Measurements from ENCODE around the gene AUTS2. TPM values are rescaled to one million over a fixed set of nuclear protein-coding genes. Genes with fewer than 3 reads are reported as not detected.

AUTS2 gene
- total RNA-seq, 1 experiment from 2014 or later: not detected

DNA sequence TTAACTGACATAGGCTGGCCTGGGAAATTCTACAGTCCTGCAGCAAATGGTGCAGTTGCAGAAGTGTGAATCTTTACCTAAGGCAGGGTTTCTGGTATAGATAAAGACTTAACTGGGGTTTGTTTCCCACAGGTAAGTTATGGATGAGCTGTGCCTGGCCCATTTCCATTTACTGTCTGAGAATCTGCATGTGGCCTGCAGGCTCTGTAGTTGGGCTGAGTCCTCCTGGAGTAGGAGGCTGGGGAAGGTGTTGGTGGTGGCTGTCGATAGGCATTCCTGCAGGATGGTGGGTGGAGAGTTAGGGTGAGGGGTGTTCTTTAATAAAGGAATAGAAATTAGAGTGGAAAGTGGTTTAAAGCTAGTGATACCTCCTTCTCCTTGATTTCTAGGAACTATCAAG is 193.5 kb downstream of the AUTS2 start:
- Mint-ChIP-seq H3K27me3 (ENCODE audit: unreplicated experiment) (no peaks in the 10 kb centered on the region), H3K36me3 (ENCODE audit: insufficient read depth, unreplicated experiment) (no peaks in the 10 kb centered on the region), H3K27ac (ENCODE audit: unreplicated experiment) (no peak overlapping the region), H3K4me3 (ENCODE audit: low read depth, unreplicated experiment) (no peak overlapping the region), H3K4me1 (ENCODE audit: low read depth, unreplicated experiment) (no peaks in the 10 kb centered on the region), H3K9me3 (ENCODE audit: low read depth, unreplicated experiment) (peaks cover 2% of the 10 kb centered on the region)
- no TSS peak for BruUV-seq (replicated peaks)
- TF ChIP-seq, protein P1, sequence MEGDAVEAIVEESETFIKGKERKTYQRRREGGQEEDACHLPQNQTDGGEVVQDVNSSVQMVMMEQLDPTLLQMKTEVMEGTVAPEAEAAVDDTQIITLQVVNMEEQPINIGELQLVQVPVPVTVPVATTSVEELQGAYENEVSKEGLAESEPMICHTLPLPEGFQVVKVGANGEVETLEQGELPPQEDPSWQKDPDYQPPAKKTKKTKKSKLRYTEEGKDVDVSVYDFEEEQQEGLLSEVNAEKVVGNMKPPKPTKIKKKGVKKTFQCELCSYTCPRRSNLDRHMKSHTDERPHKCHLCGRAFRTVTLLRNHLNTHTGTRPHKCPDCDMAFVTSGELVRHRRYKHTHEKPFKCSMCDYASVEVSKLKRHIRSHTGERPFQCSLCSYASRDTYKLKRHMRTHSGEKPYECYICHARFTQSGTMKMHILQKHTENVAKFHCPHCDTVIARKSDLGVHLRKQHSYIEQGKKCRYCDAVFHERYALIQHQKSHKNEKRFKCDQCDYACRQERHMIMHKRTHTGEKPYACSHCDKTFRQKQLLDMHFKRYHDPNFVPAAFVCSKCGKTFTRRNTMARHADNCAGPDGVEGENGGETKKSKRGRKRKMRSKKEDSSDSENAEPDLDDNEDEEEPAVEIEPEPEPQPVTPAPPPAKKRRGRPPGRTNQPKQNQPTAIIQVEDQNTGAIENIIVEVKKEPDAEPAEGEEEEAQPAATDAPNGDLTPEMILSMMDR (IDR thresholded peaks at IDR 0.05; ENCODE audit: unreplicated experiment): no peak
- intact Hi-C loops (cut with micrococcal nuclease; ENCODE audit: unreplicated experiment): no loop called here
- CTCF ChIA-PET: no interaction called here
- DNase-seq: no peak

DNA sequence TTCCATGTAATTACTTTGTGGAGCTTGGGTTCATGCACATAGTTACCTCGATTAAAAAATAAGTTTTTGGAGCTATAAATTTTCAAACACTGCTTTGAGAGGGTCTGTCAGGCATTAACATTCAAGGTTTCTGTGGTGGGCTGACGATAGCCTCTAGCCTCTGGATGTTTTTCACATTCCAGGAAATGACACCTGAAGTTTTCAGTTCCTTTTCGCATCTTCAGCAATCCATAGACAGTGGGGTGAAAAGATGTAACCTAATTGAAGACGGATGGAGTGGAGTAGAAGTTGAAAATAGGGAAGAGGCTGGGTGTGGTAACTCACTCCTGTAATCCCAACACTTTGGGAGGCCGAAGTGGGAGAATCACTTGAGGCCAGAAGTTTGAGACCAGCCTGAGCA is 197.7 kb downstream of the AUTS2 start:
- no TSS peak for BruUV-seq (replicated peaks)
- H3K27ac Mint-ChIP-seq (ENCODE audit: unreplicated experiment): no peak overlapping the region
- no peaks in the 10 kb centered on the region for H3K4me1 Mint-ChIP-seq (ENCODE audit: low read depth, unreplicated experiment)
- intact Hi-C loops (cut with micrococcal nuclease; ENCODE audit: unreplicated experiment): no loop called here
- H3K27me3 Mint-ChIP-seq (ENCODE audit: unreplicated experiment): no peaks in the 10 kb centered on the region
- TF ChIP-seq, protein P1 (IDR thresholded peaks at IDR 0.05; ENCODE audit: unreplicated experiment): no peak
- H3K4me3 Mint-ChIP-seq (ENCODE audit: low read depth, unreplicated experiment): no peak overlapping the region
- no peaks in the 10 kb centered on the region for H3K36me3 Mint-ChIP-seq (ENCODE audit: insufficient read depth, unreplicated experiment)
- DNase-seq: no peak
- CTCF ChIA-PET: no interaction called here
- H3K9me3 Mint-ChIP-seq (ENCODE audit: low read depth, unreplicated experiment): peaks cover 2% of the 10 kb centered on the region

DNA sequence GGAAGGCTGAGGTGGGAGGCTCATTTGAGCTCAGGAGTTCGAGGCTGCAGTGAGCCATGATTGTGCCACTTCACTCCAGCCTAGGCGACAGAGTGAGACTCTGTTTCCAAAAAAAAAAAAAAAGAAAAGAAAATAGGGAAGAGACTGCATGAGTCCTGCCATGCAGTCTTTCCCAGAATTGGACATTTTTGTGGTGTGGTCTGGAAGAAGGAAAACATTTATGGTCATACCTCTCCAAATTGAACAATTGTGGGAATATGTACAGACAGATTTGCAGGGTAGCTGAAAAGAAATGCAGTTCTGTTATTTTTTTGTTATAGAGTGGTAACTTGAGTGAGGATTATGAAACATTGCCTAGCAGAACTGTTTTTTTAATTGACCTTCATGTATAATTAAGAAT is 198.1 kb downstream of the AUTS2 start:
- no peaks in the 10 kb centered on the region for H3K36me3 Mint-ChIP-seq (ENCODE audit: insufficient read depth, unreplicated experiment)
- BruUV-seq (replicated peaks): no TSS peak
- CTCF ChIA-PET: no interaction called here
- intact Hi-C loops (cut with micrococcal nuclease; ENCODE audit: unreplicated experiment): no loop called here
- TF ChIP-seq, protein P1 (IDR thresholded peaks at IDR 0.05; ENCODE audit: unreplicated experiment): no peak
- H3K27me3 Mint-ChIP-seq (ENCODE audit: unreplicated experiment): no peaks in the 10 kb centered on the region
- DNase-seq: no peak
- H3K9me3 Mint-ChIP-seq (ENCODE audit: low read depth, unreplicated experiment): peaks cover 2% of the 10 kb centered on the region
- no peak overlapping the region for H3K4me3 Mint-ChIP-seq (ENCODE audit: low read depth, unreplicated experiment)
- no peaks in the 10 kb centered on the region for H3K4me1 Mint-ChIP-seq (ENCODE audit: low read depth, unreplicated experiment)
- H3K27ac Mint-ChIP-seq (ENCODE audit: unreplicated experiment): no peak overlapping the region

DNA sequence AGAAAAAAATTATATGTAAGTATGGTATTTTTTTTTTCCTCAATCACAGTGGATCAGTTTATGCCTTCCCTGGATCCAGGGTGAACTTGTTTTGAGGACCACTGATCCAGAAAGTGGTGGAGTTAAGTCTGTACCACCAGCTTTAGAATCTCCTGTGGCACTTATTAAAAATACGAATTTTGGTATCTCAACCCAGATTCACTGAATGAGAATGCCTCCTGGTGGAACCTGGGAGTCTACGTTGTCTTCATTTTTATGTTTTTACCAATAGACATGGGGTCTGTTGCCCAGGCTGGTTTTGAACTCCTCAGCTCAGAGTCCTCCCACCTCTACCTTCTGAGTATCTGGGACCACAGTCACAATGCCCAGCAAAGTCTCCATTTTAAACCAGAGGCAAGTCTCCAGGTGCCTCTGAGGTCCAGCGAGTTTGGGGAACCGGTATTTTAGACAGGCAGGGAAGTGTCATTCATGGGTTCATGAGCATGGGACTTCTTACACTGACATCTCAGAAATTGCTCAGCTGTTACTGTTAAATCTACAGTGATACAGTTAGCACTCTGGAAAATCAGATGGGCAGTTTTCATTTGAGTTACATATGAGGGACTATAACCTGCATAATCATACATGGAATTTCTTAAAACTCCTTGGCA is 200.9 kb downstream of the AUTS2 start:
- H3K4me1 Mint-ChIP-seq (ENCODE audit: low read depth, unreplicated experiment): no peaks in the 10 kb centered on the region
- TF ChIP-seq, protein P1 (IDR thresholded peaks at IDR 0.05; ENCODE audit: unreplicated experiment): no peak
- H3K27me3 Mint-ChIP-seq (ENCODE audit: unreplicated experiment): no peaks in the 10 kb centered on the region
- intact Hi-C loops (cut with micrococcal nuclease; ENCODE audit: unreplicated experiment): no loop called here
- BruUV-seq (replicated peaks): no TSS peak
- H3K9me3 Mint-ChIP-seq (ENCODE audit: low read depth, unreplicated experiment): peaks cover 4% of the 10 kb centered on the region
- no peak overlapping the region for H3K27ac Mint-ChIP-seq (ENCODE audit: unreplicated experiment)
- CTCF ChIA-PET: no interaction called here
- H3K4me3 Mint-ChIP-seq (ENCODE audit: low read depth, unreplicated experiment): no peak overlapping the region
- DNase-seq: no peak
- no peaks in the 10 kb centered on the region for H3K36me3 Mint-ChIP-seq (ENCODE audit: insufficient read depth, unreplicated experiment)
